ACC112 (cell line): ENCODE results near the gene TTLL1.
"Not testable (repeated sequence)": the region's sequence is repeated elsewhere in the genome, so short reads cannot be mapped to it uniquely, and the experiment has no call there.

Source experiments
- H2AFZ ChIP-seq: fragments of 200-600 bp; sonication (generic); one replicate; pipeline ENCODE4 v1.6.0; 2017; ENCODE audit warnings: antibody characterized with exemption, low read length; ENCODE audit not compliant: unreplicated experiment
- H3K27ac ChIP-seq: fragments of 200-600 bp; sonication (generic); 2 replicates; pipeline ENCODE4 v1.5.1; 2014; ENCODE audit warnings: low read depth, mild to moderate bottlenecking, antibody characterized with exemption, low read length, moderate library complexity
- H3K27me3 ChIP-seq: fragments of 200-600 bp; sonication (generic); 2 replicates; pipeline ENCODE4 v1.6.1; 2014; ENCODE audit warnings: mild to moderate bottlenecking, antibody characterized with exemption, low read length, moderate library complexity, mixed read lengths; ENCODE audit not compliant: insufficient read depth
- H3K36me3 ChIP-seq: fragments of 200-600 bp; sonication (generic); 2 replicates; pipeline ENCODE4 v1.6.1; 2016; ENCODE audit warnings: mild to moderate bottlenecking, antibody characterized with exemption, low read length, moderate library complexity, mixed read lengths; ENCODE audit not compliant: insufficient read depth
- H3K4me1 ChIP-seq: fragments of 200-600 bp; sonication (generic); one replicate; pipeline ENCODE4 v1.6.1; 2016; ENCODE audit warnings: low read length, mixed read lengths; ENCODE audit not compliant: insufficient read depth, unreplicated experiment, control insufficient read depth
- H3K4me3 ChIP-seq: fragments of 200-600 bp; sonication (generic); 2 replicates; pipeline ENCODE4 v1.5.1; 2014; ENCODE audit warnings: mild to moderate bottlenecking, low read depth, low read length
- H3K79me2 ChIP-seq: fragments of 200-600 bp; sonication (generic); one replicate; pipeline ENCODE4 v1.6.0; 2016; ENCODE audit warnings: low read length; ENCODE audit not compliant: control insufficient read depth, unreplicated experiment, insufficient read depth

The TTLL1 gene

GRCh38 chr22:43036282-43036829, 52.8 kb downstream of the TTLL1 start:
- H3K79me2 ChIP-seq, result no peaks in the 10 kb centered on the region
- peak overlapping the region; percentile 43; the same call in 1 of the 2 replicates for H3K27ac ChIP-seq
- no peaks in the 10 kb centered on the region for H3K36me3 ChIP-seq
- no peak overlapping the region for H3K4me3 ChIP-seq
- no peak overlapping the region for H2AFZ ChIP-seq
- H3K4me1 ChIP-seq, result no peaks in the 10 kb centered on the region
- no peaks in the 10 kb centered on the region for H3K27me3 ChIP-seq

- Histone ChIP-seq H3K4me1 (no peaks in the 10 kb centered on the region), H3K4me3 (no peak overlapping the region), H3K79me2 (no peaks in the 10 kb centered on the region), H3K27ac (no peak overlapping the region), H3K27me3 (no peaks in the 10 kb centered on the region), H3K36me3 (no peaks in the 10 kb centered on the region), H2AFZ (no peak overlapping the region)
Observed at GRCh38 chr22:43035250-43035649, 53.9 kb downstream of the TTLL1 start.

GRCh38 chr22:43031617-43032016, 57.6 kb downstream of the TTLL1 start:
- Histone ChIP-seq H2AFZ (no peak overlapping the region), H3K79me2 (no peaks in the 10 kb centered on the region), H3K36me3 (no peaks in the 10 kb centered on the region), H3K4me1 (no peaks in the 10 kb centered on the region), H3K27ac (no peak overlapping the region), H3K4me3 (no peak overlapping the region), H3K27me3 (no peaks in the 10 kb centered on the region)

GRCh38 chr22:43018615-43019014, 70.6 kb downstream of the TTLL1 start:
- Histone ChIP-seq H3K27me3 (no peaks in the 10 kb centered on the region), H3K4me3 (no peak overlapping the region), H3K79me2 (peaks cover 12% of the 10 kb centered on the region), H3K36me3 (no peaks in the 10 kb centered on the region), H3K4me1 (peaks cover 6% of the 10 kb centered on the region), H2AFZ (no peak overlapping the region), H3K27ac (no peak overlapping the region)

- Histone ChIP-seq H2AFZ (no peak overlapping the region), H3K27me3 (no peaks in the 10 kb centered on the region), H3K4me3 (no peak overlapping the region), H3K79me2 (peaks cover 21% of the 10 kb centered on the region), H3K27ac (no peak overlapping the region), H3K36me3 (no peaks in the 10 kb centered on the region), H3K4me1 (peaks cover 14% of the 10 kb centered on the region)
Observed at GRCh38 chr22:43017525-43018460, 71.4 kb downstream of the TTLL1 start.

- H3K79me2 ChIP-seq, result peaks cover 35% of the 10 kb centered on the region
- not testable (repeated sequence) for H3K27me3 ChIP-seq, H3K36me3 ChIP-seq, H2AFZ ChIP-seq, H3K4me3 ChIP-seq, H3K27ac ChIP-seq
- peaks cover 14% of the 10 kb centered on the region for H3K4me1 ChIP-seq
Observed at GRCh38 chr22:43016150-43016549, 73.0 kb downstream of the TTLL1 start.

- peak overlapping the region; percentile 83 for H3K4me3 ChIP-seq
- peaks cover 14% of the 10 kb centered on the region for H3K4me1 ChIP-seq
- H3K27ac ChIP-seq, result no peak overlapping the region
- H3K79me2 ChIP-seq, result peaks cover 40% of the 10 kb centered on the region
- no peaks in the 10 kb centered on the region for H3K36me3 ChIP-seq
- H3K27me3 ChIP-seq, result no peaks in the 10 kb centered on the region
- peak overlapping the region; percentile 75 for H2AFZ ChIP-seq
Observed at GRCh38 chr22:43015677-43016042, 73.5 kb downstream of the TTLL1 start.

- Histone ChIP-seq H3K36me3 (no peaks in the 10 kb centered on the region), H3K4me1 (peaks cover 14% of the 10 kb centered on the region), H3K27me3 (no peaks in the 10 kb centered on the region), H3K27ac (no peak within 1 kb of the TSS; the same call in 1 of the 2 replicates), H3K4me3 (peak within 1 kb of the TSS; percentile 83), H3K79me2 (peaks cover 44% of the 10 kb centered on the region), H2AFZ (peak within 1 kb of the TSS; percentile 75)
Observed at GRCh38 chr22:43014869-43015676, 74.1 kb downstream of the TTLL1 start, which contains the start of gene PACSIN2. TSS of gene PACSIN2 (minus strand) at chr22:43015149. CDS start at chr22:42912080, 103,069 bp downstream.

- Histone ChIP-seq H3K27ac (no peak overlapping the region; the same call in 1 of the 2 replicates), H3K79me2 (peaks cover 46% of the 10 kb centered on the region), H3K4me3 (peak overlapping the region; percentile 83), H2AFZ (no peak overlapping the region), H3K27me3 (no peaks in the 10 kb centered on the region), H3K36me3 (no peaks in the 10 kb centered on the region), H3K4me1 (peaks cover 14% of the 10 kb centered on the region)
Observed at GRCh38 chr22:43014316-43014868, 74.8 kb downstream of the TTLL1 start.
